ENCODE measurements around the gene MAB21L4.

DNA sequence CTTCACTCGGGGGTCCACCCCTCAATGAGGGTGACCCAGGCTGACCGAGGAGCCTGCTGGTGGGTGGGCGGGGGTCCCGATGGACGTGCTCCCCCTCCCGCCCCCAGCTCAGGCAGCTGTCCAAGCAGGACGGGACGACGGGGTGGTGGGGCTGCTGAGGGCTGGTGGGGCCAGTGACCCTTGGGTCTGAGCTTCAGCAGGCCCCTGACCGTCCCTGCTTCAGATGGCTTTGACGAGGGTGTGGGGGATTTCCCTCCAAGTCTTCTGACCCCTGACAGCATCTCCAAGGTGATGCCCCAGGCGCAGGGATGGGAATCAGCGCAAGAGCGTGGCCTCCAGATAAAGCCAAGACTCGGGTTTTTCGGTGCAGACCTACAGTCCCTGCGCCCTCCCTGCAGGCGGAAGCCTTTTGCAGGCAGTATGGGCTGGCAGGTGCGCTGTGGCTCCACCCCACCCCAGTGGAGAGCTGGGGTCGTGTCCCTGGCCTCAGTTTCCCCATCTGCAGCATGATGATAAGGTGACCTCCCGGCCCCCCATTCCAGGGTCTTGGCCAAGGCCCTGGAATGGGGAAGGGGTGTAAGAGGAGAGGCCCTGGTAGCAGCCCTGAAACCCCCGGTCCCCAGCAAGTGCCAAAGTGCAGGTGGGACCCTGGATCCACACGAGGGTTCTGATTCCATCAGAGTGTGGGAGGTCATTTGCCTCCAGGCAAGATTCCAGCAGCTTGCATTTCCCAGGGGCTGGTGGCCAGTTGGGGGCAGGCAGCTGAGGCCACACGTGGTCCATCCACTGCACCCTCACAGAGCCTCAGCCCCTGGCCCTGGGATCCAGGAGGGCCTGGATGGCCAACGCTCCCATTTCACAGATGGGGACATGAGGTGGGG, 18.9 kb upstream of the MAB21L4 start:
- TF ChIP-seq, protein P1, sequence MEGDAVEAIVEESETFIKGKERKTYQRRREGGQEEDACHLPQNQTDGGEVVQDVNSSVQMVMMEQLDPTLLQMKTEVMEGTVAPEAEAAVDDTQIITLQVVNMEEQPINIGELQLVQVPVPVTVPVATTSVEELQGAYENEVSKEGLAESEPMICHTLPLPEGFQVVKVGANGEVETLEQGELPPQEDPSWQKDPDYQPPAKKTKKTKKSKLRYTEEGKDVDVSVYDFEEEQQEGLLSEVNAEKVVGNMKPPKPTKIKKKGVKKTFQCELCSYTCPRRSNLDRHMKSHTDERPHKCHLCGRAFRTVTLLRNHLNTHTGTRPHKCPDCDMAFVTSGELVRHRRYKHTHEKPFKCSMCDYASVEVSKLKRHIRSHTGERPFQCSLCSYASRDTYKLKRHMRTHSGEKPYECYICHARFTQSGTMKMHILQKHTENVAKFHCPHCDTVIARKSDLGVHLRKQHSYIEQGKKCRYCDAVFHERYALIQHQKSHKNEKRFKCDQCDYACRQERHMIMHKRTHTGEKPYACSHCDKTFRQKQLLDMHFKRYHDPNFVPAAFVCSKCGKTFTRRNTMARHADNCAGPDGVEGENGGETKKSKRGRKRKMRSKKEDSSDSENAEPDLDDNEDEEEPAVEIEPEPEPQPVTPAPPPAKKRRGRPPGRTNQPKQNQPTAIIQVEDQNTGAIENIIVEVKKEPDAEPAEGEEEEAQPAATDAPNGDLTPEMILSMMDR (IDR thresholded peaks at IDR 0.05), result no peak
- TF ChIP-seq POLR2A (IDR thresholded peaks at IDR 0.05), result no peak
